PC-3 (cell line): Measurements from ENCODE around the gene MTMR4.
A peak's percentile ranks its signal among the peaks of the same experiment; 100 is the strongest.

ENCODE experiments used
- CTCF ChIP-seq: fragments of 300-600 bp; sonication (generic); conservative IDR thresholded peaks from 2 replicates; pipeline ENCODE4 v1.5.1; 2017; ENCODE audit warnings: antibody characterized with exemption, low read depth, mild to moderate bottlenecking, low read length
- EZH2 ChIP-seq: fragments of 300-600 bp; sonication (generic); IDR thresholded peaks from one replicate; pipeline ENCODE4 v1.6.1; 2017; ENCODE audit warnings: antibody characterized with exemption, mild to moderate bottlenecking, low read length; ENCODE audit not compliant: unreplicated experiment
- EZH2phosphoT487 ChIP-seq: fragments of 300-600 bp; sonication (generic); IDR thresholded peaks from 2 replicates; pipeline ENCODE4 v1.6.1; 2018; ENCODE audit warnings: mild to moderate bottlenecking, antibody characterized with exemption, low read length, borderline replicate concordance

GRCh38 chr17:58520843-58521430 lies 6.5 kb upstream of the MTMR4 start:
- TF ChIP-seq EZH2: no peak
- peak; percentile 58 for TF ChIP-seq CTCF
- TF ChIP-seq EZH2phosphoT487: no peak
